HL-60 (cell line): Measurements from ENCODE around the gene BLOC1S2.
"Not testable (repeated sequence)": the region's sequence is repeated elsewhere in the genome, so short reads cannot be mapped to it uniquely, and the experiment has no call there.

ENCODE experiments used
- DNase-seq, 2 experiments: peaks; one replicate each; pipeline ENCODE4 v3.0.0-alpha.2; 2010 to 2020; ENCODE audit warnings: low read depth in 1 of 2, low spot score in 1 of 2
- H3K27ac ChIP-seq: fragments of 250-450 bp; sonication (Bioruptor Pico); replicated peaks from 2 replicates; pipeline ENCODE4 v1.5.1; 2020; ENCODE audit warnings: mild to moderate bottlenecking, moderate library complexity
- H3K27me3 ChIP-seq: fragments of 250-450 bp; sonication (Bioruptor Pico); 2 replicates; pipeline ENCODE4 v1.5.1; 2021; ENCODE audit warnings: mild to moderate bottlenecking, moderate library complexity; ENCODE audit not compliant: insufficient read depth, poor library complexity, severe bottlenecking
- H3K4me3 ChIP-seq: replicated peaks from 2 replicates; pipeline ENCODE4 v1.5.1; 2011; ENCODE audit warnings: mild to moderate bottlenecking, control low read depth, low read length; ENCODE audit not compliant: insufficient read depth
- GABPA ChIP-seq: IDR thresholded peaks from 2 replicates; pipeline ENCODE4 v1.6.1; 2012; ENCODE audit warnings: low read depth
- POLR2AphosphoS5 ChIP-seq: IDR thresholded peaks from 2 replicates; pipeline ENCODE4 v1.6.1; 2012; ENCODE audit warnings: low read depth
- REST ChIP-seq: IDR thresholded peaks from 2 replicates; pipeline ENCODE4 v1.6.1; 2012; ENCODE audit warnings: low read depth; ENCODE audit not compliant: insufficient replicate concordance
- SPI1 ChIP-seq: IDR thresholded peaks from 2 replicates; pipeline ENCODE4 v1.6.1; 2012; ENCODE audit warnings: low read depth, mild to moderate bottlenecking, borderline replicate concordance
- TF ChIP-seq, protein P1 (sequence below): IDR thresholded peaks from one replicate; pipeline ENCODE4 v1.5.1; 2011; ENCODE audit warnings: low read length, control low read depth, inconsistent platforms; ENCODE audit not compliant: insufficient read depth

BLOC1S2 gene

DNA sequence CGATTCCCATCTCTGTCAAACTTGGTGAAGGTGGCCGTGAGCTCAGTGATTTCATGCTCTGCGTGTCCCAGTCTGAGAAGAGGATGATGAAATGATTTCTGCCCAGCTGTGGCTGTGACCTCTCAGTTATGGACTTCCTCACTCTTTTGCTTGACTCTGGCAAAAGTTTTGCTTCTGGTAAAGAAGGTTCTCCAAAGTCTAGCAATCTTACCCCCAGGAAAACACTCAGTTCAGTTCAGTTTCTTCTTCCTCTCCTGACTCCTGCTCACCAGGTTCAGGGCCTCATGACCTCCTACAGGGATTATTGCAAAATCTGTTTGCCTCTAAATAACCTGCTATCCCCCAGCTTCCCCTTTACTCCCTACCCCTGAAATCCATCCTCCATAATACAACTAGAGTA is 4.9 kb upstream of the BLOC1S2 start:
- no peak overlapping the region; the same call in 1 of the 2 replicates for H3K27ac ChIP-seq
- DNase-seq, result peak; percentile 60 to 65
- peak; percentile 73 for TF ChIP-seq SPI1
- no peak for TF ChIP-seq POLR2AphosphoS5
- no peaks in the 10 kb centered on the region for H3K27me3 ChIP-seq
- no peak overlapping the region for H3K4me3 ChIP-seq

DNA sequence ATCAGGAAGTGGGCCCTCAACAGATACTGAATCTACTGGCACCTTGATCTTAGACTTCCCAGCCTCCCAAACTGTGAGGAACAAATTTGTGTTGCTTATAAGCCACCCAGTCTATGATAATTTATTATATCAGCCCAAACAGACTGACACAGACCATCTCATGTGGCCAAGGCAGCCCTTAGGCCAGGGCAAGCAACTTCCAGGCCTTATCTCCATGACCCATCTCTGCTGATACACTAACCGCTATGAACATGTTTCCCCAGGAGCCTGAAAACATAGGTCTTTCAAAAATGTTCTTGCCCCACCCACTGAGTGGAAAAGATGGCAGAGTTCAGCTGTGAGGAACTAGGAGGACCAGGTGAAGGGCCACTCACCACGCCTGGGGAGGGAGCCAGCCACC is 3.2 kb upstream of the BLOC1S2 start:
- TF ChIP-seq, protein P1, sequence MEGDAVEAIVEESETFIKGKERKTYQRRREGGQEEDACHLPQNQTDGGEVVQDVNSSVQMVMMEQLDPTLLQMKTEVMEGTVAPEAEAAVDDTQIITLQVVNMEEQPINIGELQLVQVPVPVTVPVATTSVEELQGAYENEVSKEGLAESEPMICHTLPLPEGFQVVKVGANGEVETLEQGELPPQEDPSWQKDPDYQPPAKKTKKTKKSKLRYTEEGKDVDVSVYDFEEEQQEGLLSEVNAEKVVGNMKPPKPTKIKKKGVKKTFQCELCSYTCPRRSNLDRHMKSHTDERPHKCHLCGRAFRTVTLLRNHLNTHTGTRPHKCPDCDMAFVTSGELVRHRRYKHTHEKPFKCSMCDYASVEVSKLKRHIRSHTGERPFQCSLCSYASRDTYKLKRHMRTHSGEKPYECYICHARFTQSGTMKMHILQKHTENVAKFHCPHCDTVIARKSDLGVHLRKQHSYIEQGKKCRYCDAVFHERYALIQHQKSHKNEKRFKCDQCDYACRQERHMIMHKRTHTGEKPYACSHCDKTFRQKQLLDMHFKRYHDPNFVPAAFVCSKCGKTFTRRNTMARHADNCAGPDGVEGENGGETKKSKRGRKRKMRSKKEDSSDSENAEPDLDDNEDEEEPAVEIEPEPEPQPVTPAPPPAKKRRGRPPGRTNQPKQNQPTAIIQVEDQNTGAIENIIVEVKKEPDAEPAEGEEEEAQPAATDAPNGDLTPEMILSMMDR, result no peak
- TF ChIP-seq SPI1 (no peak), GABPA (no peak), REST (no peak), POLR2AphosphoS5 (no peak)
- H3K27me3 ChIP-seq, result no peaks in the 10 kb centered on the region
- no peak overlapping the region for H3K27ac ChIP-seq
- no peak overlapping the region for H3K4me3 ChIP-seq
- DNase-seq, result no peak

DNA sequence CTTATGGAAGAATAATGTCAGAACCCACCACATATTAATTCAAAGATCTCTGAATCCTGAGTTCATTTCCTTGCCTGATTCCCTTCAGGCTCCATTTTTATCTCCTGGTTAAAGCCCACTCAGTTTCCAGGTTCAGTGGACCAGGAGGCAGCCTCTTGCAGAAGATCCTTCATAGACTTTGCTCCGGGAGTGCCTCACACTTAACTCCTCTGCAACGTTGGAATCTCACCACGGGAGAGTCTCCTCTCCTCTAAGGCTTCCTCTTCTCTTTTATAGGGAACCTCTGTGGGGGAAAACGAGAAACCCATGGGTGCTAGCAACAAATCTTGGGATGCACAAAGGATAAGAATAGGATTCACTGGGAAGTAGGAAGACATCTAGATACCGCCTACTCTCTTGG is 1.7 kb upstream of the BLOC1S2 start:
- Histone ChIP-seq H3K27me3 (no peaks in the 10 kb centered on the region), H3K27ac (no peak overlapping the region), H3K4me3 (no peak overlapping the region)
- DNase-seq, result no peak
- TF ChIP-seq POLR2AphosphoS5, result no peak
- no peak for TF ChIP-seq SPI1
- TF ChIP-seq REST, result no peak

- Histone ChIP-seq H3K4me3 (no peak overlapping the region), H3K27me3 (no peaks in the 10 kb centered on the region), H3K27ac (no peak overlapping the region)
- no peak for TF ChIP-seq SPI1
- TF ChIP-seq GABPA, result no peak
- TF ChIP-seq, protein P1, result no peak
- no peak for TF ChIP-seq POLR2AphosphoS5
- TF ChIP-seq REST, result no peak
- DNase-seq, result no peak
These were observed 1.3 kb upstream of the BLOC1S2 start for GRCh38 chr10:100287756-100288155.

DNA sequence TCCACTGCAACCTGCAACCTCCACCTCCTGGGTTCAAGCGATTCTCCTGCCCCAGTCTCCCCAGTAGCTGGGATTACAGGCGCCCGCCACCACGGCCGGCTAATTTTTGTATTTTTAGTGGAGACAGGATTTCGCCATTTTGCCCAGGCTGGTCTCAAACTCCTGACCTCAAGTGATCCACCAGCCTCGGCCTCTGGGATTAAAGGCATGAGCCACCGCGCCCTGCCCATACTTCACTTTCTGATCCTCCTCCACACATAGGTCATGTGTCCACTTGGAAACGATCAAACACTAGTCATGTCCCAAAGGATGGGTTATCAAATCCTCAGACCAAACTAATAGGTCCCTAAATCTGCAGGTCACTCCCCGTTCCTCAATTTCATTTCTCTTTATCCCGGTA is 1.2 kb downstream of the BLOC1S2 start:
- H3K27ac ChIP-seq, DNase-seq, H3K27me3 ChIP-seq: not testable (repeated sequence)
- H3K4me3 ChIP-seq, result peak overlapping the region; percentile 90
